ENCODE results near the gene DMXL2. TPM values are rescaled to one million over a fixed set of nuclear protein-coding genes. Genes with fewer than 3 reads are reported as not detected.

DMXL2 gene
- total and polyA plus RNA-seq, 9 of the 15 experiments (the other 6 are each of a cell fraction or from before 2014, with no cell fraction given), result 9.3 to 57.7 (median 30.7) TPM

- TF ChIP-seq TEAD1 (CRISPR knock-in tag; IDR thresholded peaks at IDR 0.05) (peak in 1 of 2 experiments; percentile 84; a peak in 2 of 4 replicates), ZNF764 (CRISPR knock-in tag; IDR thresholded peaks at IDR 0.05; ENCODE audit: low read depth) (no peak), SP2 (IDR thresholded peaks at IDR 0.05; ENCODE audit: extremely low read depth, low read depth, low read length, poor library complexity, severe bottlenecking) (no peak), ZNF175 (CRISPR knock-in tag; IDR thresholded peaks at IDR 0.05; ENCODE audit: low read depth) (peak; percentile 80; the same call in 1 of the 2 replicates), POLR2G (IDR thresholded peaks at IDR 0.05; ENCODE audit: low read depth, low read length) (no peak), RFX5 (IDR thresholded peaks at IDR 0.05; ENCODE audit: low read depth, low read length) (no peak), ZBTB7A (IDR thresholded peaks at IDR 0.05; ENCODE audit: borderline replicate concordance, control insufficient read depth, low read depth, low read length) (no peak), VEZF1 (CRISPR knock-in tag; IDR thresholded peaks at IDR 0.05) (peak; percentile 60; the same call in 1 of the 2 replicates), GTF2B (IDR thresholded peaks at IDR 0.05; ENCODE audit: extremely low read depth, insufficient read length) (no peak), ZNF41 (CRISPR knock-in tag; conservative IDR thresholded peaks at IDR 0.05) (no peak), PKNOX1 (IDR thresholded peaks at IDR 0.05) (peak; percentile 66), ZNF780A (CRISPR knock-in tag; IDR thresholded peaks at IDR 0.05) (no peak), SAP30 (IDR thresholded peaks at IDR 0.05; ENCODE audit: borderline replicate concordance, insufficient read depth, low read depth, low read length, poor library complexity, severe bottlenecking) (no peak), TEAD2 (tag; IDR thresholded peaks at IDR 0.05) (no peak), KAT8 (IDR thresholded peaks at IDR 0.05; ENCODE audit: low read depth) (no peak), RHOXF2B (CRISPR knock-in tag; conservative IDR thresholded peaks at IDR 0.05) (no peak), EP300 (IDR thresholded peaks at IDR 0.05; ENCODE audit: low read length) (peak; percentile 95), HDAC2 (IDR thresholded peaks at IDR 0.05) (peak; percentile 99)
- TF ChIP-seq, protein P1, sequence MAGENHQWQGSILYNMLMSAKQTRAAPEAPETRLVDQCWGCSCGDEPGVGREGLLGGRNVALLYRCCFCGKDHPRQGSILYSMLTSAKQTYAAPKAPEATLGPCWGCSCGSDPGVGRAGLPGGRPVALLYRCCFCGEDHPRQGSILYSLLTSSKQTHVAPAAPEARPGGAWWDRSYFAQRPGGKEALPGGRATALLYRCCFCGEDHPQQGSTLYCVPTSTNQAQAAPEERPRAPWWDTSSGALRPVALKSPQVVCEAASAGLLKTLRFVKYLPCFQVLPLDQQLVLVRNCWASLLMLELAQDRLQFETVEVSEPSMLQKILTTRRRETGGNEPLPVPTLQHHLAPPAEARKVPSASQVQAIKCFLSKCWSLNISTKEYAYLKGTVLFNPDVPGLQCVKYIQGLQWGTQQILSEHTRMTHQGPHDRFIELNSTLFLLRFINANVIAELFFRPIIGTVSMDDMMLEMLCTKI (IDR thresholded peaks at IDR 0.05; ENCODE audit: partially characterized antibody), result no peak
Measured at GRCh38 chr15:51647128-51647562, 24.6 kb upstream of the DMXL2 start (continued).
